NCI-H446 treated with DMSO at 0.1 percent for 48 hours (cell line): Measurements from ENCODE around the gene SMOC2.
A peak's percentile ranks its signal among the peaks of the same experiment; 100 is the strongest.

Experiments used
- DNase-seq: peaks from one replicate; lab custom pipeline; 2025; lab: John Stamatoyannopoulos, UW

SMOC2 gene

GRCh38 chr6:168480481-168480880 lies 39.5 kb downstream of the SMOC2 start:
- no peak for DNase-seq

GRCh38 chr6:168485818-168486217 lies 44.8 kb downstream of the SMOC2 start:
- no peak for DNase-seq

GRCh38 chr6:168490757-168491156 lies 49.8 kb downstream of the SMOC2 start:
- DNase-seq: no peak

GRCh38 chr6:168493976-168494375 lies 53.0 kb downstream of the SMOC2 start:
- DNase-seq: no peak

GRCh38 chr6:168494726-168495125 lies 53.7 kb downstream of the SMOC2 start:
- no peak for DNase-seq

GRCh38 chr6:168495133-168495532 lies 54.1 kb downstream of the SMOC2 start:
- DNase-seq: no peak

GRCh38 chr6:168495636-168496035 lies 54.7 kb downstream of the SMOC2 start:
- DNase-seq: no peak

GRCh38 chr6:168496139-168496996 lies 55.4 kb downstream of the SMOC2 start:
- DNase-seq: no peak

GRCh38 chr6:168496997-168497331 lies 56.0 kb downstream of the SMOC2 start:
- peak; percentile 79 for DNase-seq

- DNase-seq: no peak
Observed at GRCh38 chr6:168497381-168497780, 56.4 kb downstream of the SMOC2 start.

- DNase-seq: no peak
Observed at GRCh38 chr6:168498161-168498843, 57.3 kb downstream of the SMOC2 start.

GRCh38 chr6:168499045-168499650 lies 58.2 kb downstream of the SMOC2 start:
- no peak for DNase-seq

GRCh38 chr6:168500519-168500918 lies 59.5 kb downstream of the SMOC2 start:
- no peak for DNase-seq

- no peak for DNase-seq
Observed at GRCh38 chr6:168501561-168501960, 60.6 kb downstream of the SMOC2 start.

- no peak for DNase-seq
Observed at GRCh38 chr6:168504366-168504765, 63.4 kb downstream of the SMOC2 start.

- DNase-seq: no peak
Observed at GRCh38 chr6:168506460-168506859, 65.5 kb downstream of the SMOC2 start.

- no peak for DNase-seq
Observed at GRCh38 chr6:168507297-168507696, 66.3 kb downstream of the SMOC2 start.

- no peak for DNase-seq
Observed at GRCh38 chr6:168507730-168508129, 66.7 kb downstream of the SMOC2 start.

- no peak for DNase-seq
Observed at GRCh38 chr6:168508903-168509302, 67.9 kb downstream of the SMOC2 start.

GRCh38 chr6:168513766-168514165 lies 72.8 kb downstream of the SMOC2 start:
- no peak for DNase-seq

GRCh38 chr6:168514216-168514615 lies 73.2 kb downstream of the SMOC2 start:
- DNase-seq: no peak

GRCh38 chr6:168515376-168515775 lies 74.4 kb downstream of the SMOC2 start:
- DNase-seq: no peak
